ENCODE data around the gene RBM4B.
"Not testable (repeated sequence)": the region's sequence is repeated elsewhere in the genome, so short reads cannot be mapped to it uniquely, and the experiment has no call there.

RBM4B gene

GRCh38 chr11:66677599-66678375 is at the start of gene RBM4B:
RBM4B (minus strand) TSS chr11:66677887; CDS start chr11:66677079, 808 bp downstream.
- no peak for FAIRE-seq
- peak; percentile 95 for DNase-seq (ENCODE audit: insufficient read length, low spot score)

GRCh38 chr11:66725647-66726046 is 48.0 kb upstream of the RBM4B start:
- FAIRE-seq, result no peak
- TF ChIP-seq POLR2A (IDR thresholded peaks at IDR 0.05; ENCODE audit: low read depth, low read length), result no peak
- no peak for DNase-seq (ENCODE audit: insufficient read length, low spot score)

More at GRCh38 chr11:66677599-66678375, at the start of gene RBM4B:
- peak; percentile 54 for TF ChIP-seq POLR2A (IDR thresholded peaks at IDR 0.05; ENCODE audit: low read depth, low read length)

DNA sequence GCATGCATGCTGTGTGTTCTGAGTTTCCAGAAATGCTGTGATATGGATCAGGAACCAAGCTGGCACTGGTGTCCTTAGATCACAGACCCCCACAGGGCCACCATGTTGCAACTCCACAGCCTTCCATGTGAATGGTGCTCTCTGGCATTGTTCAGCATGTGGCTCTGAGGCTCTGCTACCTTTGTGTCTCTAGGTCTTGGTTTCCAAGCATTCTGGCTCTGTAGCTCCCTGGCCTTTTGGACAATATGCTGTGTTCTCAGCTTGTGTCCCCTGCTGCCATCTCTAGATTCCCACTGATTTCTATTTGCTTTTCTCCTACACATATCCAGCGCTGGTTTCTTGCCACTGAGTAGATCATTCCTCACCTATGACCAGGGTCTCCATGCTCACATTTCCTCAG is 47.4 kb upstream of the RBM4B start:
- no peak for TF ChIP-seq POLR2A (IDR thresholded peaks at IDR 0.05; ENCODE audit: low read depth, low read length)
- FAIRE-seq, result no peak
- DNase-seq (ENCODE audit: insufficient read length, low spot score), result no peak

DNA sequence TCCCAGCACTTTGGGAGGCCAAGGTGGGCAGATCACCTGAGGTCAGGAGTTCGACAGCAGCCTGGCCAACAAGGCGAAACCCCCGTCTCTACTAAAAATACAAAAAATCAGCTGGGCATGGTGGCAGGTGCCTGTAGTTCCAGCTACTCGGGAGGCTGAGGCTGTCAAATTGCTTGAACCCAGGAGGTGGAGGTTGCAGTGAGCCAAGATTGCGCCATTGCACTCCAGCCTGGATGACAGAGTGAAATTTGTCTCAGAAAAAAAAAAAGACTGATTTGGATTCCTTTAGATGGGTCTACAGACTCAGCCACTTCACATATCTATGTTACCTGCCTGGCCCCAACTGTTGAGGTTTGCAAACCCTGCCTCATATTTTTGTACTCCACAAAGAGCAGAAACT is 46.5 kb upstream of the RBM4B start:
- not testable (repeated sequence) for DNase-seq (ENCODE audit: insufficient read length, low spot score); FAIRE-seq

DNA sequence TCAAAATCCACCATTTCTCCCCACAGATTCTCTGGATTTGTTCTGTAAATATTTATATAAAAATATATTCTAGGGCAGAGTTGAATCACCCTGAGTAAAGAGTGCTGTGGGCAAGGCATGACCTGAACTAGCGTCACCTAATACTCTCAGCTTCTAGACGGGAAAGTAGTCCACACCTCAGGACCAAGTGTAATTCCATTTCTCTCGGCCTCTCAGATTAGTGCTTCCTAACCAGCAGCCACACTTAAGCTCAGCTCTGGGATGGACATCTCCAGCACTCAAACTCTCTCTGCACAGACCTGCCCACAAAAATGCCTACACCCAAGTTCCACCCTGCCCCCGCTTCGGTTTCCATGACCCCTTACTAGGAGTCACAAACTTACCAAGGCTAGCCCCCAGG is 46.0 kb upstream of the RBM4B start:
- TF ChIP-seq POLR2A (IDR thresholded peaks at IDR 0.05; ENCODE audit: low read depth, low read length), result no peak
- DNase-seq (ENCODE audit: insufficient read length, low spot score) (no peak), FAIRE-seq (no peak)

GRCh38 chr11:66722745-66723651 is 45.3 kb upstream of the RBM4B start:
- DNase-seq (ENCODE audit: insufficient read length, low spot score) (no peak), FAIRE-seq (no peak)
- TF ChIP-seq POLR2A (IDR thresholded peaks at IDR 0.05; ENCODE audit: low read depth, low read length), result no peak

- FAIRE-seq (no peak), DNase-seq (ENCODE audit: insufficient read length, low spot score) (no peak)
- TF ChIP-seq POLR2A (IDR thresholded peaks at IDR 0.05; ENCODE audit: low read depth, low read length), result no peak
Measured at GRCh38 chr11:66721939-66722338, 44.3 kb upstream of the RBM4B start.

GRCh38 chr11:66720899-66721470 is 43.3 kb upstream of the RBM4B start:
- DNase-seq (ENCODE audit: insufficient read length, low spot score), result no peak
- no peak for FAIRE-seq
- no peak for TF ChIP-seq POLR2A (IDR thresholded peaks at IDR 0.05; ENCODE audit: low read depth, low read length)

GRCh38 chr11:66720223-66720898 is 42.7 kb upstream of the RBM4B start:
- FAIRE-seq (peak; percentile 45), DNase-seq (ENCODE audit: insufficient read length, low spot score) (peak; percentile 99)
- peak; percentile 51; the same call in 1 of the 2 replicates for TF ChIP-seq POLR2A (IDR thresholded peaks at IDR 0.05; ENCODE audit: low read depth, low read length)

DNA sequence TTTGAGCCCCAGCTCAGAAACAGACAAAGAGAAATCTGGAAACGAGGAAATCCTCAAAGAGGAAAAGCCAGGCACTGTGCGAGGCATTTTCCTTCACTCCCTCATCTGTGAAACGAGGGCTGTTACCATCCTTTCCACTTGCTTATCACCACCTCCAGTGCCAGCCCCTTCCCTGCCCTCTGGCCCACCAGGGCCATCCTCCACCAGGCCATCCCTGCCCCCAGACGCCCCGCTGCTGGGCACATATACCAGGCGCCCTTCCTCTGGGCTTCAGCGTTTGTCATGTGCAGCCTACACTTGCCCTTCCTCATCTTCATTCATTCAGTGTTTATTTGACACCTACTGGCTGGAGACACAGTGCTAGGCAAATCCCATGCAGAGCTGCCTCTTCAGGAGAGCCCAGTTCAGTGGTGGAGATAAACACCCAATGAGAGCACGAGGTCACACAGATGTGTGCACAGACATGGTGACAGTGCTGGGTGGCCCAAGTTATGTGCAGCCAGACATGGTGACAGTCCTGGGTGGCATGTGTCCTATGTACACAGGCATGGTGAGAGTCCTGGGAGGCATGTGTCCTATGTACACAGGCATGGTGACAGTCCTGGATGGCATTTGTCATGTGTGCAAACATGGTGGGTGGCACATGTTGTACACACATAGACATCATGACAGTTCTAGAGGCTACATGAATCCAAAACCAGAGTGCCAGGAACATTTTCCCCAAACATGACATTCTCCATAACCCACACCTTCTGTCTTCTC is 41.6 kb upstream of the RBM4B start:
- no peak for TF ChIP-seq POLR2A (IDR thresholded peaks at IDR 0.05; ENCODE audit: low read depth, low read length)
- FAIRE-seq (no peak), DNase-seq (ENCODE audit: insufficient read length, low spot score) (no peak)

GRCh38 chr11:66718320-66718971 is 40.8 kb upstream of the RBM4B start:
- DNase-seq (ENCODE audit: insufficient read length, low spot score) (no peak), FAIRE-seq (no peak)
- TF ChIP-seq POLR2A (IDR thresholded peaks at IDR 0.05; ENCODE audit: low read depth, low read length), result no peak

- no peak for DNase-seq (ENCODE audit: insufficient read length, low spot score)
Measured at GRCh38 chr11:66717925-66718319, 40.2 kb upstream of the RBM4B start.

More at GRCh38 chr11:66717925-66718319, 40.2 kb upstream of the RBM4B start:
- no peak for TF ChIP-seq POLR2A (IDR thresholded peaks at IDR 0.05; ENCODE audit: low read depth, low read length)
- no peak for FAIRE-seq
